Measurements from ENCODE around the gene ARHGAP26. TPM values are rescaled to one million over a fixed set of nuclear protein-coding genes. Genes with fewer than 3 reads are reported as not detected.

ARHGAP26 gene
- polyA plus RNA-seq, 1 donor (not counting 4 experiments of a cell fraction or from before 2014, with no cell fraction given), result 3.9 TPM

- no peaks in the 10 kb centered on the region for H3K9me1 ChIP-seq (ENCODE audit: control insufficient read depth, extremely low read depth, insufficient read depth, low read length)
- no peak overlapping the region for H3K4me3 ChIP-seq (ENCODE audit: control insufficient read depth in 2 of 3, extremely low read depth in 1 of 3, insufficient read depth in 2 of 3, low read depth in 1 of 3, low read length in 3 of 3)
- H3K79me2 ChIP-seq (ENCODE audit: control insufficient read depth, insufficient read depth, low read length), result no peaks in the 10 kb centered on the region
- H3K36me3 ChIP-seq (ENCODE audit: control insufficient read depth in 2 of 2, extremely low read depth in 1 of 2, insufficient read depth in 2 of 2, low read length in 2 of 2), result peaks cover 0 to 5% of the 10 kb centered on the region in 2 experiments
- dilution Hi-C loops (cut with MboI; ENCODE audit: extremely low pct_ligation_motif_present, low sequenced_read_pairs), result no loop called here
- H4K20me1 ChIP-seq (ENCODE audit: control insufficient read depth, extremely low read depth, insufficient read depth, low read length), result no peaks in the 10 kb centered on the region
- H3K9me3 ChIP-seq (ENCODE audit: control insufficient read depth, low read depth, low read length), result no peaks in the 10 kb centered on the region
- no peaks in the 10 kb centered on the region for H3K4me1 ChIP-seq (ENCODE audit: control insufficient read depth, extremely low read depth, insufficient read depth, low read length)
- DNase-seq (ENCODE audit: low read depth, low spot score) (no peak), FAIRE-seq (no peak)
- no peaks in the 10 kb centered on the region for H3K27me3 ChIP-seq (ENCODE audit: control insufficient read depth, extremely low read depth, insufficient read depth, low read length)
- TF ChIP-seq CTCF (optimal IDR thresholded peaks at IDR 0.05 in 1 of 3, IDR thresholded peaks at IDR 0.05 in 1 of 3, conservative IDR thresholded peaks at IDR 0.05 in 1 of 3; ENCODE audit: extremely low read depth in 1 of 3, insufficient read depth in 2 of 3, low read length in 3 of 3), result no peak
- TF ChIP-seq EZH2 (IDR thresholded peaks at IDR 0.05; ENCODE audit: low read length), result no peak
- no peak overlapping the region for H2AFZ ChIP-seq (ENCODE audit: control insufficient read depth, low read length)
- H3K9ac ChIP-seq (ENCODE audit: control insufficient read depth, extremely low read depth, insufficient read depth, low read length), result no peak overlapping the region
- no peak overlapping the region for H3K4me2 ChIP-seq (ENCODE audit: control insufficient read depth, extremely low read depth, insufficient read depth, low read depth, low read length)
- no peak overlapping the region for H3K27ac ChIP-seq (ENCODE audit: control insufficient read depth, insufficient read depth, low read length)
These were observed 274.9 kb downstream of the ARHGAP26 start for GRCh38 chr5:143045062-143045461.

DNA sequence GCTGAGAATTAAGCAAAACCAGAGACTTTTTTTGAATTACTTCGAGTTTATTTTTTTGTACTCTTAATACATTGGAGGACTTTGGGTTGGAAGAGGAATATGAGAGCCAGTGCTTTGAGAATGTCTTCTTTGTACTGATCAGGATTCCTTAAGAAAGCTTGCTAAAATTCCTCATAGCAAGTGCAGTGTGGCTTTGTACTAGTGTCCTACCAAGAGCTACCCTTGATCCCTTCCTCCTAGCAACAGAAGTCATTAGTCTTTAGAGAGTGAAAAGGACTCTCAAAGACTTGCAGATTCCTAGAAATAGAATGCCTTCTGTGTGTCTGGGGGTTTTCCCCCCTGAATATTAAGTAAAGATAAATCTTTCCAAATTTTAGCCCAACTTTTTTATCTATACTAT lies 276.1 kb downstream of the ARHGAP26 start:
- TF ChIP-seq CTCF (optimal IDR thresholded peaks at IDR 0.05 in 1 of 3, IDR thresholded peaks at IDR 0.05 in 1 of 3, conservative IDR thresholded peaks at IDR 0.05 in 1 of 3; ENCODE audit: extremely low read depth in 1 of 3, insufficient read depth in 2 of 3, low read length in 3 of 3) (no peak), EZH2 (IDR thresholded peaks at IDR 0.05; ENCODE audit: low read length) (no peak)
- no peaks in the 10 kb centered on the region for H3K9me1 ChIP-seq (ENCODE audit: control insufficient read depth, extremely low read depth, insufficient read depth, low read length)
- H3K4me2 ChIP-seq (ENCODE audit: control insufficient read depth, extremely low read depth, insufficient read depth, low read depth, low read length), result no peak overlapping the region
- H3K4me3 ChIP-seq (ENCODE audit: control insufficient read depth in 2 of 3, extremely low read depth in 1 of 3, insufficient read depth in 2 of 3, low read depth in 1 of 3, low read length in 3 of 3), result no peak overlapping the region
- no peaks in the 10 kb centered on the region for H3K27me3 ChIP-seq (ENCODE audit: control insufficient read depth, extremely low read depth, insufficient read depth, low read length)
- DNase-seq (ENCODE audit: low read depth, low spot score) (no peak), FAIRE-seq (no peak)
- no peaks in the 10 kb centered on the region for H3K79me2 ChIP-seq (ENCODE audit: control insufficient read depth, insufficient read depth, low read length)
- no peak overlapping the region for H3K27ac ChIP-seq (ENCODE audit: control insufficient read depth, insufficient read depth, low read length)
- no peaks in the 10 kb centered on the region for H4K20me1 ChIP-seq (ENCODE audit: control insufficient read depth, extremely low read depth, insufficient read depth, low read length)
- no peak overlapping the region for H3K9ac ChIP-seq (ENCODE audit: control insufficient read depth, extremely low read depth, insufficient read depth, low read length)
- dilution Hi-C loops (cut with MboI; ENCODE audit: extremely low pct_ligation_motif_present, low sequenced_read_pairs), result no loop called here
- no peaks in the 10 kb centered on the region for H3K9me3 ChIP-seq (ENCODE audit: control insufficient read depth, low read depth, low read length)
- peaks cover 0 to 5% of the 10 kb centered on the region in 2 experiments for H3K36me3 ChIP-seq (ENCODE audit: control insufficient read depth in 2 of 2, extremely low read depth in 1 of 2, insufficient read depth in 2 of 2, low read length in 2 of 2)
- H3K4me1 ChIP-seq (ENCODE audit: control insufficient read depth, extremely low read depth, insufficient read depth, low read length), result peaks cover under 1% of the 10 kb centered on the region
- no peak overlapping the region for H2AFZ ChIP-seq (ENCODE audit: control insufficient read depth, low read length)

Measured in keratinocyte (primary cell).